Loucy (cell line): ENCODE results near the gene OXCT2.
"Not testable (repeated sequence)": the region's sequence is repeated elsewhere in the genome, so short reads cannot be mapped to it uniquely, and the experiment has no call there.

Source experiments
- H2AFZ ChIP-seq: fragments of 200-600 bp; sonication (generic); 2 replicates; pipeline ENCODE4 v1.6.0; 2016; ENCODE audit warnings: antibody characterized with exemption, mild to moderate bottlenecking, low read length, moderate library complexity
- H3F3A ChIP-seq: fragments of 200-600 bp; 2 replicates; pipeline ENCODE4 v1.6.0; 2016; ENCODE audit warnings: antibody characterized with exemption, low read depth, mild to moderate bottlenecking
- H3K27me3 ChIP-seq: fragments of 200-600 bp; sonication (generic); 2 replicates; pipeline ENCODE4 v1.6.1; 2014; ENCODE audit warnings: low read length, mild to moderate bottlenecking; ENCODE audit not compliant: insufficient read depth, poor library complexity, severe bottlenecking
- H3K36me3 ChIP-seq: fragments of 200-600 bp; sonication (generic); 2 replicates; pipeline ENCODE4 v1.6.1; 2016; ENCODE audit warnings: low read length; ENCODE audit not compliant: insufficient read depth
- H3K4me1 ChIP-seq: fragments of 200-600 bp; sonication (generic); 2 replicates; pipeline ENCODE4 v1.5.1; 2014; ENCODE audit warnings: low read length, mild to moderate bottlenecking; ENCODE audit not compliant: insufficient read depth, poor library complexity, severe bottlenecking
- H3K4me2 ChIP-seq: fragments of 200-600 bp; sonication (generic); 2 replicates; pipeline ENCODE4 v1.6.0; 2014; ENCODE audit warnings: antibody characterized with exemption, low read length, low read depth, mild to moderate bottlenecking; ENCODE audit not compliant: poor library complexity, severe bottlenecking
- H3K4me3 ChIP-seq: fragments of 200-600 bp; sonication (generic); 2 replicates; pipeline ENCODE4 v1.5.1; 2014; ENCODE audit warnings: low read length, mild to moderate bottlenecking, mixed read lengths; ENCODE audit not compliant: poor library complexity, severe bottlenecking
- H3K79me2 ChIP-seq: fragments of 200-600 bp; sonication (generic); 2 replicates; pipeline ENCODE4 v1.6.1; 2014; ENCODE audit warnings: low read length; ENCODE audit not compliant: insufficient read depth
- H3K9ac ChIP-seq: fragments of 200-600 bp; sonication (generic); 2 replicates; pipeline ENCODE4 v1.6.0; 2014; ENCODE audit warnings: mild to moderate bottlenecking, low read depth, low read length, moderate library complexity; ENCODE audit not compliant: poor library complexity, severe bottlenecking
- H3K9me2 ChIP-seq: fragments of 200-600 bp; sonication (generic); replicated peaks from 2 replicates; pipeline ENCODE4 v1.6.1; 2016; ENCODE audit warnings: low read depth, low read length, mixed read lengths
- H3K9me3 ChIP-seq: fragments of 200-600 bp; sonication (generic); 2 replicates; pipeline ENCODE4 v1.6.1; 2014; ENCODE audit warnings: mild to moderate bottlenecking, antibody characterized with exemption, low read length, low read depth; ENCODE audit not compliant: insufficient read depth
- H4K20me1 ChIP-seq: fragments of 200-600 bp; sonication (generic); 2 replicates; pipeline ENCODE4 v1.6.0; 2014; ENCODE audit warnings: antibody characterized with exemption, low read length, mild to moderate bottlenecking; ENCODE audit not compliant: insufficient read depth, poor library complexity, severe bottlenecking
- EZH2phosphoT487 ChIP-seq: fragments of 200-600 bp; IDR thresholded peaks from 2 replicates; pipeline ENCODE4 v1.6.1; 2018; ENCODE audit warnings: antibody characterized with exemption, mild to moderate bottlenecking, moderate library complexity, borderline replicate concordance
- TF ChIP-seq, protein P1 (sequence below): fragments of 200-600 bp; sonication (generic); conservative IDR thresholded peaks from 2 replicates; pipeline ENCODE4 v1.5.1; 2014; ENCODE audit warnings: mild to moderate bottlenecking, antibody characterized with exemption, low read length

Gene OXCT2

DNA sequence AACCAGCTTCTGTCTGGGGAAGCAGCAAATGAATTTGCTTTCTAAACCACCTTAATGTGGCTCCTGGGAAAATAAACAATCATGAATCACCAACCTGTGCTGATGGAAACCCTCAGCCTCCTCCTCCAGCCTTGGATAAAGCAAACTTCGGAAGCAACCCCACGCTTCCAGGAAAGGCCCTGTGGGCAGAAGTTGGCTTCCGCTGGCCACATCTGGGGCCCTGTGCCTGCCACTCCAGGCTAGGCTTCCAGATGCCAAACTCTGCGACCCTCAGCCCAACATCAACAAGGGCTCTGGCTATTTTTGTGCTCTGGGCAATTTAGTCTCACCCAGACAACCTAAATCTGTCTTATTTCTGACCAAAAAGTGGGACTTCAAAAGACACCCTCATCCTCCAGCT, 6.2 kb upstream of the OXCT2 start:
- Histone ChIP-seq H3K4me3 (no peak overlapping the region), H4K20me1 (no peaks in the 10 kb centered on the region), H3K4me1 (peaks cover 6% of the 10 kb centered on the region), H3F3A (no peaks in the 10 kb centered on the region), H3K79me2 (no peaks in the 10 kb centered on the region), H3K9me3 (no peaks in the 10 kb centered on the region), H3K4me2 (no peak overlapping the region), H3K9me2 (no peaks in the 10 kb centered on the region), H3K36me3 (no peaks in the 10 kb centered on the region), H3K27me3 (no peaks in the 10 kb centered on the region), H3K9ac (no peak overlapping the region), H2AFZ (no peak overlapping the region)
- TF ChIP-seq EZH2phosphoT487 = no peak
- TF ChIP-seq, protein P1, sequence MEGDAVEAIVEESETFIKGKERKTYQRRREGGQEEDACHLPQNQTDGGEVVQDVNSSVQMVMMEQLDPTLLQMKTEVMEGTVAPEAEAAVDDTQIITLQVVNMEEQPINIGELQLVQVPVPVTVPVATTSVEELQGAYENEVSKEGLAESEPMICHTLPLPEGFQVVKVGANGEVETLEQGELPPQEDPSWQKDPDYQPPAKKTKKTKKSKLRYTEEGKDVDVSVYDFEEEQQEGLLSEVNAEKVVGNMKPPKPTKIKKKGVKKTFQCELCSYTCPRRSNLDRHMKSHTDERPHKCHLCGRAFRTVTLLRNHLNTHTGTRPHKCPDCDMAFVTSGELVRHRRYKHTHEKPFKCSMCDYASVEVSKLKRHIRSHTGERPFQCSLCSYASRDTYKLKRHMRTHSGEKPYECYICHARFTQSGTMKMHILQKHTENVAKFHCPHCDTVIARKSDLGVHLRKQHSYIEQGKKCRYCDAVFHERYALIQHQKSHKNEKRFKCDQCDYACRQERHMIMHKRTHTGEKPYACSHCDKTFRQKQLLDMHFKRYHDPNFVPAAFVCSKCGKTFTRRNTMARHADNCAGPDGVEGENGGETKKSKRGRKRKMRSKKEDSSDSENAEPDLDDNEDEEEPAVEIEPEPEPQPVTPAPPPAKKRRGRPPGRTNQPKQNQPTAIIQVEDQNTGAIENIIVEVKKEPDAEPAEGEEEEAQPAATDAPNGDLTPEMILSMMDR = no peak

DNA sequence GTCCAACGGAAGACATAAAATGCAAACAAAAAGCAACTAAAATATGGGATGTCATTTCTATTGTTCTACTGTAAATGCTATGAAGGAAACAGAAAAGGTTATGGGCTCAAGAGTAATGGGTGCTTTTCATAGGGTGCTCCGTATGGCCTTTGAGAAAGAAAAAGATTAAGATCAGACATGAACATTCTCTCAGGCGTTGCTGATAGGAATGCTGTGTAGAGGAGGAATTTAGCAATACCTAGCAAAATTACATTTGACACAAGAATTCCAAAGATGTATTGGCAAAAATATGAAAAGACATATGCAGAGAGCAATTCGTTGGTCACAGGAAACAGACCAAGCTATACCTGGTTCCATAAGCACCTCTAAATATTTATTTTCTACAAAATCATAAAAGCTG, 5.7 kb upstream of the OXCT2 start:
- no peak overlapping the region for H3K4me2 ChIP-seq

DNA sequence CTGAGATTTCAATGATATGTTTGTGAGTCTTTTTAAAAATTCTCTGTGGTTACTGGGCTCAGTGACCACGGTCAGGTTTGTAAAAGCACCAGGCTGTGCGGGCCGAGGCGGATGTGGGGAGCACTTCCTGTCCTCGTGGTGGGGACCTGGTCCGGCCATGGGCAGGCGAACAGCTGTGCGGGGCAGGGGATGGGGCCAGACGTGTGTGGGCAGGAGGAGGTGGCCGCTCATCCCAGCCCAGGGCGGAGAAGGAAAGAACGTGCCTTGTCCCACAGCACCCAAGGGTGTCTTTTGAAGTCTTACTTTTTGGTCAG, 5.2 kb upstream of the OXCT2 start:
- H3K79me2 ChIP-seq = no peaks in the 10 kb centered on the region
- no peaks in the 10 kb centered on the region for H3K9me3 ChIP-seq
- H3K4me1 ChIP-seq = peaks cover 6% of the 10 kb centered on the region
- TF ChIP-seq EZH2phosphoT487 = no peak
- TF ChIP-seq, protein P1 = no peak
- H2AFZ ChIP-seq = no peak overlapping the region
- no peaks in the 10 kb centered on the region for H3K27me3 ChIP-seq
- H3K9ac ChIP-seq = no peak overlapping the region
- H3K9me2 ChIP-seq = no peaks in the 10 kb centered on the region
- no peak overlapping the region for H3K4me3 ChIP-seq
- H3K4me2 ChIP-seq = no peak overlapping the region
- no peaks in the 10 kb centered on the region for H4K20me1 ChIP-seq
- no peaks in the 10 kb centered on the region for H3F3A ChIP-seq
- no peaks in the 10 kb centered on the region for H3K36me3 ChIP-seq

More for the DNA sequence above, 5.7 kb upstream of the OXCT2 start:
- H3K9me3 ChIP-seq = no peaks in the 10 kb centered on the region
- H2AFZ ChIP-seq = no peak overlapping the region
- no peak for TF ChIP-seq EZH2phosphoT487
- TF ChIP-seq, protein P1 = no peak
- H3K4me3 ChIP-seq = no peak overlapping the region
- H3K4me1 ChIP-seq = peaks cover 6% of the 10 kb centered on the region
- H3K9me2 ChIP-seq = no peaks in the 10 kb centered on the region
- no peaks in the 10 kb centered on the region for H3K79me2 ChIP-seq
- H3K27me3 ChIP-seq = no peaks in the 10 kb centered on the region
- no peaks in the 10 kb centered on the region for H3K36me3 ChIP-seq
- H3K9ac ChIP-seq = no peak overlapping the region
- no peaks in the 10 kb centered on the region for H3F3A ChIP-seq
- H4K20me1 ChIP-seq = no peaks in the 10 kb centered on the region

DNA sequence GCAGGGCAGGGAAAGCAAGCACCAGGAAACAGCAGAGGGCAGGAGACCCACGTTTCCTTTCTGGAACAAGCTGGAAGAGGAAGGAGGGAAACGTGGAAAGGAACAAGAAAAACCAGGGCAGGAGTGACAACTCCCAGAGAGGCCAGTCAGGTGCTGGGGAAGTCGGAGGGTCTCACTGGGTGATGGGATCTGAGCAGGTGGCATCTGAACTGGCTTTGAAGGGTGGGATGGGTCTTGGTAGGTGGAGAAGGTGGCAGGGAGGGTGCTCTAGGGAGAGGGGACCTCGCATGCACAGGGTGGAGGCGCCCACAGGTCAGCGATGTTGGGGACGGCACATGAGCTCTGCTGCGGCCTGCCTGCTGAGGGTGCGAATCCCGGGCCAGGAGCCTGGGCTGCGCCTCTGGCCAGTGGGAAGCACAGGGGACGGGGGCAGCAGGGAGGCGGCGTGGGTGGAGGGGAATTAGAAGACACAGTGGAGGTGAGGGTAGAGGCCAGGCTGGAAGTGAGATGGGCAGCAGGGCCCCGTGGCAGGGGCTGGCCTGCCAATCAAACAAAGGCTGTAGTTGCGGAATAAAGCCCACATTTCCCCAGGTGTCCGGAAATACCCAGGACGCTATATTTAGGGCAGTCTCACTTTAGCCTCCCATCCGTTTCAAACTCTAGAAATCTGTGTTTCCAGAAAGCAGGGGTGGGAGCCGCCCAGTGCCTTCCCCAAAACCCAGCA, 4.7 kb upstream of the OXCT2 start:
- H3K9me3 ChIP-seq, H3K27me3 ChIP-seq, H3K4me2 ChIP-seq, H3K4me1 ChIP-seq, H3K79me2 ChIP-seq, H3K9ac ChIP-seq, H3F3A ChIP-seq, H3K9me2 ChIP-seq, H4K20me1 ChIP-seq, H2AFZ ChIP-seq, H3K36me3 ChIP-seq, H3K4me3 ChIP-seq: not testable (repeated sequence)

DNA sequence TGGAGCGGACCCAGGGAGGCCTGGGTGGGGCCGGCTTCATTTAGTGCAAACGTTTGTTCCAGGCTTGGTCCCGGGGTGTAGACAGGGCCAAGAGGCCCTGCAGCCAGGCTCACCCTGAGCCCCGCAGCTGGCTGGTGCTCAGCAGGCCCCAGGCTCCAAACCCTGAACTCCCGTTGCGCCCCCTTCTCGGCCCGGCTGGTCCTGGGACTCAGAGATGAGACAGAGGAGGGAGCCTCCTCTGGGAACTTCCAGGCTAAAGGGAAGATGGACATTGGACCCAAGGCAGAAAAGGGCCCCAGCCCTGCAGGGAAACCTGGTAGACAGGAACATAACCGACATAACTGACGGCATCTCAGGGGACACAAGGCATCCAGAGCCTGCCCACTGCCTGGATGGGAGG, 4.0 kb upstream of the OXCT2 start:
- not testable (repeated sequence) for H3K27me3 ChIP-seq, H3K79me2 ChIP-seq, H3K36me3 ChIP-seq, H4K20me1 ChIP-seq, H3K9me3 ChIP-seq, H3K9ac ChIP-seq, H3K4me3 ChIP-seq, H3F3A ChIP-seq, H3K9me2 ChIP-seq, H3K4me1 ChIP-seq, H3K4me2 ChIP-seq, H2AFZ ChIP-seq
